HEK293 (cell line): ENCODE data around the gene ROCK1.

Source experiments
- CTCF ChIA-PET: fragments of 350-600 bp; formaldehyde crosslinking; extraction: SDS; loops from one replicate; lab custom pipeline; 2021; ENCODE audit warnings: antibody characterized with exemption; lab: Yijun Ruan, JAX
- POLR2A ChIA-PET: fragments of 300-600 bp; formaldehyde crosslinking; extraction: SDS; loops from one replicate; lab custom pipeline; 2020; ENCODE audit warnings: antibody characterized with exemption, inconsistent platforms; lab: Yijun Ruan, JAX
- H3K27ac ChIP-seq: fragments of 200-500 bp; sonication (Bioruptor generic); 2 replicates; pipeline ENCODE4 v1.5.1; 2014; ENCODE audit warnings: low read depth, low read length, control low read depth, inconsistent platforms; ENCODE audit errors: extremely low read depth
- H3K36me3 ChIP-seq, 2 experiments: fragments of 200-500 bp in 1 of 2; sonication (Bioruptor generic) in 1 of 2; 1 replicate in 1 of 2; 2 replicates in 1 of 2; pipeline ENCODE4 v1.5.1; 2014 to 2017; ENCODE audit warnings: inconsistent platforms in 2 of 2, low read length in 2 of 2; ENCODE audit not compliant: control insufficient read depth in 2 of 2, insufficient read depth in 1 of 2
- H3K4me1 ChIP-seq: fragments of 200-500 bp; sonication (Bioruptor generic); 2 replicates; pipeline ENCODE4 v1.5.1; 2014; ENCODE audit warnings: mild to moderate bottlenecking, low read length, inconsistent platforms; ENCODE audit not compliant: control insufficient read depth, insufficient read depth
- H3K4me3 ChIP-seq: 2 replicates; pipeline ENCODE4 v1.5.1; 2011; ENCODE audit warnings: low read depth, mild to moderate bottlenecking, control low read depth, low read length, moderate library complexity
- H3K9me3 ChIP-seq: fragments of 200-500 bp; sonication (Bioruptor generic); 2 replicates; pipeline ENCODE4 v1.5.1; 2014; ENCODE audit warnings: low read depth, low read length, inconsistent platforms; ENCODE audit not compliant: control insufficient read depth, insufficient read depth
- BCL11B ChIP-seq: fragments of 450-650 bp; formaldehyde crosslinking; IDR thresholded peaks from 2 replicates; pipeline ENCODE4 v1.5.1; 2016; ENCODE audit warnings: low read depth, missing biosample characterization, missing genetic modification characterization
- GLIS2 ChIP-seq: fragments of 450-650 bp; formaldehyde crosslinking; IDR thresholded peaks from 2 replicates; pipeline ENCODE4 v1.5.1; 2016; ENCODE audit warnings: missing biosample characterization, missing genetic modification characterization
- OSR2 ChIP-seq: fragments of 450-650 bp; formaldehyde crosslinking; IDR thresholded peaks from 2 replicates; pipeline ENCODE4 v1.5.1; 2016; ENCODE audit warnings: missing biosample characterization, missing genetic modification characterization
- SCRT1 ChIP-seq: fragments of 450-650 bp; formaldehyde crosslinking; IDR thresholded peaks from 2 replicates; pipeline ENCODE4 v1.5.1; 2016; ENCODE audit warnings: missing biosample characterization, missing genetic modification characterization, borderline replicate concordance
- SCRT2 ChIP-seq: fragments of 450-650 bp; formaldehyde crosslinking; IDR thresholded peaks from 2 replicates; pipeline ENCODE4 v1.5.1; 2016; ENCODE audit warnings: missing biosample characterization, missing genetic modification characterization
- YY2 ChIP-seq: fragments of 450-650 bp; formaldehyde crosslinking; IDR thresholded peaks from 2 replicates; pipeline ENCODE4 v1.5.1; 2016; ENCODE audit warnings: missing biosample characterization, missing genetic modification characterization
- ZEB2 ChIP-seq: fragments of 450-650 bp; formaldehyde crosslinking; IDR thresholded peaks from 2 replicates; pipeline ENCODE4 v1.5.1; 2016; ENCODE audit warnings: missing biosample characterization, missing genetic modification characterization
- ZFP37 ChIP-seq: fragments of 450-650 bp; formaldehyde crosslinking; IDR thresholded peaks from 2 replicates; pipeline ENCODE4 v1.5.1; 2016; ENCODE audit warnings: missing biosample characterization, missing genetic modification characterization
- ZNF394 ChIP-seq: fragments of 450-650 bp; formaldehyde crosslinking; IDR thresholded peaks from 2 replicates; pipeline ENCODE4 v1.5.1; 2016; ENCODE audit warnings: missing biosample characterization, missing genetic modification characterization, mild to moderate bottlenecking, moderate library complexity, borderline replicate concordance
- ZNF426 ChIP-seq: fragments of 450-650 bp; formaldehyde crosslinking; IDR thresholded peaks from 2 replicates; pipeline ENCODE4 v1.5.1; 2017; ENCODE audit warnings: missing biosample characterization, missing genetic modification characterization, mild to moderate bottlenecking, inconsistent platforms, moderate library complexity
- ZNF510 ChIP-seq: fragments of 450-650 bp; formaldehyde crosslinking; IDR thresholded peaks from 2 replicates; pipeline ENCODE4 v1.5.1; 2018; ENCODE audit warnings: mild to moderate bottlenecking, missing genetic modification characterization, missing biosample characterization; ENCODE audit not compliant: insufficient replicate concordance
- ZNF623 ChIP-seq: fragments of 450-650 bp; formaldehyde crosslinking; IDR thresholded peaks from 2 replicates; pipeline ENCODE4 v1.5.1; 2016; ENCODE audit warnings: missing biosample characterization, missing genetic modification characterization
- ZNF629 ChIP-seq: fragments of 450-650 bp; formaldehyde crosslinking; IDR thresholded peaks from 2 replicates; pipeline ENCODE4 v1.5.1; 2017; ENCODE audit warnings: missing biosample characterization, missing genetic modification characterization
- TF ChIP-seq, protein P1 (sequence below): fragments of 450-650 bp; formaldehyde crosslinking; conservative IDR thresholded peaks from 2 replicates; pipeline ENCODE4 v1.5.1; 2016; ENCODE audit warnings: low read depth, missing biosample characterization, missing genetic modification characterization
- TF ChIP-seq, protein P2 (sequence below): fragments of 450-650 bp; formaldehyde crosslinking; IDR thresholded peaks from 2 replicates; pipeline ENCODE4 v1.5.1; 2017; ENCODE audit warnings: missing biosample characterization, mild to moderate bottlenecking, missing genetic modification characterization, moderate library complexity
- TF ChIP-seq, protein P3 (sequence below): fragments of 450-650 bp; formaldehyde crosslinking; IDR thresholded peaks from 2 replicates; pipeline ENCODE4 v1.5.1; 2017; ENCODE audit warnings: missing biosample characterization, missing genetic modification characterization

ROCK1 gene

DNA sequence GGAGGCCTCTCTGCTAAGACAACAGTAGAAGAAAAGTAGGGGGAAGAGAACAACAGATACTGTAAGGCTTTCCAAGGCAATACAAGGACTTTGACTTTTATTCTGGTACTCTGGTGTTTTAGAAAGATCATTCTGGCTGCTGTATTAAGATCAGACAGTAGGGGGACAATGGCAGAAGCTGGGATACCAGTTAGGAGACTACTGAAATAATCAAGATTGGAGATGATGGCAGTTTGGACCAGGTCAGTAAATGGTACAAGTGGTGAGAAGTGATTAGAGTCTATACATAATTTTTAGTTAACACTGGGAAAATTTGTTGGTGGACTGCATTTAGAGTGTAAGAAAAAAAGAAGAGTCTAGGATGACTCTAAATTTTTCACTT is 139.7 kb downstream of the ROCK1 start:
- ChIA-PET CTCF (no interaction called here), POLR2A (no interaction called here)
- H3K36me3 ChIP-seq: peaks cover 23 to 39% of the 10 kb centered on the region in 2 experiments
- no peak overlapping the region for H3K4me3 ChIP-seq
- TF ChIP-seq ZNF426 (tag by site-specific recombination): no peak
- TF ChIP-seq, protein P1, sequence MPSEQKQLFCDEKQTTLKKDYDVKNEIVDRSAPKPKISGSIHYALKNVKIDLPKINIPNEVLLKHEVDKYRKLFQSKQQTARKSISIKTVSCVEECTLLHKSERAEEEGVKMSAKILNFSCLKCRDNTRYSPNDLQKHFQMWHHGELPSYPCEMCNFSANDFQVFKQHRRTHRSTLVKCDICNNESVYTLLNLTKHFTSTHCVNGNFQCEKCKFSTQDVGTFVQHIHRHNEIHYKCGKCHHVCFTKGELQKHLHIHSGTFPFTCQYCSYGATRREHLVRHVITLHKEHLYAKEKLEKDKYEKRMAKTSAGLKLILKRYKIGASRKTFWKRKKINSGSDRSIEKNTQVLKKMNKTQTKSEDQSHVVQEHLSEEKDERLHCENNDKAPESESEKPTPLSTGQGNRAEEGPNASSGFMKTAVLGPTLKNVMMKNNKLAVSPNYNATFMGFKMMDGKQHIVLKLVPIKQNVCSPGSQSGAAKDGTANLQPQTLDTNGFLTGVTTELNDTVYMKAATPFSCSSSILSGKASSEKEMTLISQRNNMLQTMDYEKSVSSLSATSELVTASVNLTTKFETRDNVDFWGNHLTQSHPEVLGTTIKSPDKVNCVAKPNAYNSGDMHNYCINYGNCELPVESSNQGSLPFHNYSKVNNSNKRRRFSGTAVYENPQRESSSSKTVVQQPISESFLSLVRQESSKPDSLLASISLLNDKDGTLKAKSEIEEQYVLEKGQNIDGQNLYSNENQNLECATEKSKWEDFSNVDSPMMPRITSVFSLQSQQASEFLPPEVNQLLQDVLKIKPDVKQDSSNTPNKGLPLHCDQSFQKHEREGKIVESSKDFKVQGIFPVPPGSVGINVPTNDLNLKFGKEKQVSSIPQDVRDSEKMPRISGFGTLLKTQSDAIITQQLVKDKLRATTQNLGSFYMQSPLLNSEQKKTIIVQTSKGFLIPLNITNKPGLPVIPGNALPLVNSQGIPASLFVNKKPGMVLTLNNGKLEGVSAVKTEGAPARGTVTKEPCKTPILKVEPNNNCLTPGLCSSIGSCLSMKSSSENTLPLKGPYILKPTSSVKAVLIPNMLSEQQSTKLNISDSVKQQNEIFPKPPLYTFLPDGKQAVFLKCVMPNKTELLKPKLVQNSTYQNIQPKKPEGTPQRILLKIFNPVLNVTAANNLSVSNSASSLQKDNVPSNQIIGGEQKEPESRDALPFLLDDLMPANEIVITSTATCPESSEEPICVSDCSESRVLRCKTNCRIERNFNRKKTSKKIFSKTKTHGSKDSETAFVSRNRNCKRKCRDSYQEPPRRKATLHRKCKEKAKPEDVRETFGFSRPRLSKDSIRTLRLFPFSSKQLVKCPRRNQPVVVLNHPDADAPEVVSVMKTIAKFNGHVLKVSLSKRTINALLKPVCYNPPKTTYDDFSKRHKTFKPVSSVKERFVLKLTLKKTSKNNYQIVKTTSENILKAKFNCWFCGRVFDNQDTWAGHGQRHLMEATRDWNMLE: 0 out of 2 replicates have a peak, but pooled peaks have one; percentile 2
- H3K27ac ChIP-seq: no peak overlapping the region
- no peaks in the 10 kb centered on the region for H3K4me1 ChIP-seq
- no peaks in the 10 kb centered on the region for H3K9me3 ChIP-seq

DNA sequence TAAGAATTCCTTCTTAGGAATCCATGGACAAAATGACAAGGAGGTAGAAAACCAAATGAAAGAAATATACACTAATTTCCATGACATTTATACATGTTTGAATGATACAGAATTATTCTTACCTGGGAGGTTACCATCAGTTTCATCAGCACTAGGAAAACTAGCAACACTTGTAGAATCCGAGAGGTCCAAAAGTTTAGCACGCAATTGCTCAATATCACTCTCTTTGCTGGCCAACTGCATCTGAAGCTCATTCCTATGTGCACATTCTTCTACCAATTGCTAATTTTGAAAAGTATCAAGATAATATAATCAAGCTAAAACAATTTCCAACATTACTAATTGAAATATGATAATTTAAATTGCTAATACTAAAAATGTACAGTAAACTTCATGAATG is 144.8 kb downstream of the ROCK1 start:
- Histone ChIP-seq H3K4me1 (no peaks in the 10 kb centered on the region), H3K27ac (no peak overlapping the region), H3K36me3 (peaks cover 23 to 39% of the 10 kb centered on the region in 2 experiments), H3K4me3 (no peak overlapping the region), H3K9me3 (no peaks in the 10 kb centered on the region)
- POLR2A ChIA-PET: no interaction called here
- TF ChIP-seq, protein P2, sequence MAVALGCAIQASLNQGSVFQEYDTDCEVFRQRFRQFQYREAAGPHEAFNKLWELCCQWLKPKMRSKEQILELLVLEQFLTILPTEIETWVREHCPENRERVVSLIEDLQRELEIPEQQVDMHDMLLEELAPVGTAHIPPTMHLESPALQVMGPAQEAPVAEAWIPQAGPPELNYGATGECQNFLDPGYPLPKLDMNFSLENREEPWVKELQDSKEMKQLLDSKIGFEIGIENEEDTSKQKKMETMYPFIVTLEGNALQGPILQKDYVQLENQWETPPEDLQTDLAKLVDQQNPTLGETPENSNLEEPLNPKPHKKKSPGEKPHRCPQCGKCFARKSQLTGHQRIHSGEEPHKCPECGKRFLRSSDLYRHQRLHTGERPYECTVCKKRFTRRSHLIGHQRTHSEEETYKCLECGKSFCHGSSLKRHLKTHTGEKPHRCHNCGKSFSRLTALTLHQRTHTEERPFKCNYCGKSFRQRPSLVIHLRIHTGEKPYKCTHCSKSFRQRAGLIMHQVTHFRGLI (tag by site-specific recombination): no peak
- no peak for TF ChIP-seq SCRT1 (tag by site-specific recombination)
- TF ChIP-seq ZNF623 (tag by site-specific recombination): no peak
- TF ChIP-seq YY2 (tag by site-specific recombination): no peak
- TF ChIP-seq BCL11B (tag by site-specific recombination): no peak
- no peak for TF ChIP-seq ZFP37 (tag by site-specific recombination)
- no peak for TF ChIP-seq ZNF629 (tag by site-specific recombination)
- TF ChIP-seq SCRT2 (tag by site-specific recombination): no peak
- TF ChIP-seq GLIS2 (tag by site-specific recombination): no peak
- TF ChIP-seq ZNF394 (tag by site-specific recombination): no peak
- TF ChIP-seq ZNF510 (tag by site-specific recombination): no peak
- TF ChIP-seq, protein P3, sequence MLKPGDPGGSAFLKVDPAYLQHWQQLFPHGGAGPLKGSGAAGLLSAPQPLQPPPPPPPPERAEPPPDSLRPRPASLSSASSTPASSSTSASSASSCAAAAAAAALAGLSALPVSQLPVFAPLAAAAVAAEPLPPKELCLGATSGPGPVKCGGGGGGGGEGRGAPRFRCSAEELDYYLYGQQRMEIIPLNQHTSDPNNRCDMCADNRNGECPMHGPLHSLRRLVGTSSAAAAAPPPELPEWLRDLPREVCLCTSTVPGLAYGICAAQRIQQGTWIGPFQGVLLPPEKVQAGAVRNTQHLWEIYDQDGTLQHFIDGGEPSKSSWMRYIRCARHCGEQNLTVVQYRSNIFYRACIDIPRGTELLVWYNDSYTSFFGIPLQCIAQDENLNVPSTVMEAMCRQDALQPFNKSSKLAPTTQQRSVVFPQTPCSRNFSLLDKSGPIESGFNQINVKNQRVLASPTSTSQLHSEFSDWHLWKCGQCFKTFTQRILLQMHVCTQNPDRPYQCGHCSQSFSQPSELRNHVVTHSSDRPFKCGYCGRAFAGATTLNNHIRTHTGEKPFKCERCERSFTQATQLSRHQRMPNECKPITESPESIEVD: no peak
- no peak for TF ChIP-seq ZEB2 (tag by site-specific recombination)
- no peak for TF ChIP-seq OSR2
- CTCF ChIA-PET: interaction anchor here (2.8 kb wide), 1 partner anchor 213 kb away, joined by 10 read pairs; no protein-coding TSS in a partner anchor
